Central memory CD8-positive, alpha-beta T cell (primary cell): Measurements from ENCODE around the gene PRXL2B.
"Not testable (repeated sequence)": the region's sequence is repeated elsewhere in the genome, so short reads cannot be mapped to it uniquely, and the experiment has no call there.

ENCODE experiments used
- ATAC-seq: fragments of 150-1000 bp; cut with Tn5 transposase; replicated peaks from 2 replicates; pipeline ENCODE4 v1.10.0; 2022; ENCODE audit warnings: mild to moderate bottlenecking, moderate FRiP score, moderate number of reproducible peaks; ENCODE audit not compliant: poor library complexity, severe bottlenecking; ENCODE audit errors: extremely low read depth
- DNase-seq, 2 donors: peaks; one replicate each; pipeline ENCODE4 v3.0.0; 2021; ENCODE audit warnings: low spot score in 2 of 2
- H3K27ac Mint-ChIP-seq: one replicate; pipeline ENCODE4 v1.8.0; 2022; ENCODE audit warnings: low read depth, mild to moderate bottlenecking, moderate library complexity, mixed read lengths
- H3K27me3 Mint-ChIP-seq: one replicate; pipeline ENCODE4 v1.8.0; 2022; ENCODE audit warnings: mixed read lengths
- H3K36me3 Mint-ChIP-seq: one replicate; pipeline ENCODE4 v1.8.0; 2022; ENCODE audit warnings: mild to moderate bottlenecking, moderate library complexity, mixed read lengths; ENCODE audit not compliant: insufficient read depth
- H3K4me1 Mint-ChIP-seq: one replicate; pipeline ENCODE4 v1.8.0; 2022; ENCODE audit warnings: mixed read lengths
- H3K4me3 Mint-ChIP-seq: one replicate; pipeline ENCODE4 v1.8.0; 2022; ENCODE audit warnings: mild to moderate bottlenecking, moderate library complexity, mixed read lengths
- H3K9me3 Mint-ChIP-seq: one replicate; pipeline ENCODE4 v1.8.0; 2022; ENCODE audit warnings: mixed read lengths

The PRXL2B gene

GRCh38 chr1:2561898-2562895 is 24.4 kb upstream of the PRXL2B start:
- Mint-ChIP-seq H3K4me1 (peaks cover 17% of the 10 kb centered on the region), H3K27me3 (no peaks in the 10 kb centered on the region), H3K36me3 (peaks cover 9% of the 10 kb centered on the region), H3K4me3 (no peak overlapping the region), H3K27ac (no peak overlapping the region), H3K9me3 (no peaks in the 10 kb centered on the region)
- no peak for DNase-seq
- ATAC-seq, result no peak

DNA sequence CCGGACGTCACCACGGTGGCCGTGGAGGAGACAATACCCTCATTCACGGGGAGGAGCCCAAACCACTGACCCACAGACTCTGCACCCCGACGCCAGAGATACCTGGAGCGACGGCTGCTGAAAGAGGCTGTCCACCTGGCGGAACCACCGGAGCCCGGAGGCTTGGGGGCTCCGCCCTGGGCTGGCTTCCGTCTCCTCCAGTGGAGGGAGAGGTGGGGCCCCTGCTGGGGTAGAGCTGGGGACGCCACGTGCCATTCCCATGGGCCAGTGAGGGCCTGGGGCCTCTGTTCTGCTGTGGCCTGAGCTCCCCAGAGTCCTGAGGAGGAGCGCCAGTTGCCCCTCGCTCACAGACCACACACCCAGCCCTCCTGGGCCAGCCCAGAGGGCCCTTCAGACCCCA is 23.4 kb upstream of the PRXL2B start:
- Mint-ChIP-seq H3K27me3 (no peaks in the 10 kb centered on the region), H3K27ac (no peak overlapping the region), H3K4me1 (peaks cover 7% of the 10 kb centered on the region), H3K36me3 (peaks cover 9% of the 10 kb centered on the region), H3K9me3 (no peaks in the 10 kb centered on the region), H3K4me3 (no peak overlapping the region)
- ATAC-seq, result no peak
- no peak for DNase-seq

DNA sequence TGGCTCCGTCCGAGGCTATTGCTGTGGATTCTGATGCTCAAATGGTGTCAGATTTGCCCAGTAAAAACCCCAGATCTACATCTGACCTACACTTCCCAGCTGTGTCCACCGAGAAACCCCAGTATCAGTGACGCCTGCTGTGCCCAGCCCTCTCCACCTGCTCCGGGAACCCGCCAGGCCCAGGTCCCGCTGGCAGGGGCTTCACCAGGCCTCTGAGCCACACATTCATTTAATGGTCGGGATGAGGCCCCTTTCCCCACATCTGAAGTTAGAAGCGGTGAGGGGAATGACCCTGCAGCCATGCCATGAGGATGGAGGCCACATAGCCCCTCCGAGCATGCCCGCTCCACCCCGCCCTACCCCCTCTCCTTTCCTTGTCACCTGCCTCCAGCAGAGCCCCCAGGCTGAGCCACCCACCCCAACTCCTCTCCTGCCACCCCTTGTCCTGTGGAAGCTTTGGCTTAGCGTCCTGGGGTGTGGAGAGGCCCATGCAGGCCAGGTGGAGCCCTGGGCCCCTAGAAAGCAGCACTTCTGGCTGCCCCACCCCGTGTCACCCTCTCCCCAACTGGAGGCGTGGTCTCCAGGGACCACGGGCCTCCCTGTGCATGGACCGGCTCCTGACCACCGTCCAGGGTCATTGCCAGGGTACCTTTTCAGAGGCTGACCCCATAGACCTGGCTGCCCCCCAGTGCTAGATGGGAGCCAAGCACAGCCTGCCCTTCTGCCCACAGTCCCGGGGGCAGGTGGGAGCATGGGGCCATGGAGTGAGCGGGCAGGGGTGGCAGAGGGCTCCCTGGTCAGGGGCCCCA is 22.4 kb upstream of the PRXL2B start:
- Mint-ChIP-seq H3K9me3 (no peaks in the 10 kb centered on the region), H3K36me3 (peaks cover 6% of the 10 kb centered on the region), H3K27ac (no peak overlapping the region), H3K27me3 (no peaks in the 10 kb centered on the region), H3K4me3 (no peak overlapping the region), H3K4me1 (no peaks in the 10 kb centered on the region)
- ATAC-seq (no peak), DNase-seq (no peak)

GRCh38 chr1:2564815-2565374 is 21.7 kb upstream of the PRXL2B start:
- Mint-ChIP-seq H3K4me3 (no peak overlapping the region), H3K27ac (peak overlapping the region; percentile 25), H3K4me1 (no peaks in the 10 kb centered on the region), H3K9me3 (no peaks in the 10 kb centered on the region), H3K36me3 (peaks cover 2% of the 10 kb centered on the region), H3K27me3 (no peaks in the 10 kb centered on the region)
- no peak for DNase-seq
- ATAC-seq, result no peak

DNA sequence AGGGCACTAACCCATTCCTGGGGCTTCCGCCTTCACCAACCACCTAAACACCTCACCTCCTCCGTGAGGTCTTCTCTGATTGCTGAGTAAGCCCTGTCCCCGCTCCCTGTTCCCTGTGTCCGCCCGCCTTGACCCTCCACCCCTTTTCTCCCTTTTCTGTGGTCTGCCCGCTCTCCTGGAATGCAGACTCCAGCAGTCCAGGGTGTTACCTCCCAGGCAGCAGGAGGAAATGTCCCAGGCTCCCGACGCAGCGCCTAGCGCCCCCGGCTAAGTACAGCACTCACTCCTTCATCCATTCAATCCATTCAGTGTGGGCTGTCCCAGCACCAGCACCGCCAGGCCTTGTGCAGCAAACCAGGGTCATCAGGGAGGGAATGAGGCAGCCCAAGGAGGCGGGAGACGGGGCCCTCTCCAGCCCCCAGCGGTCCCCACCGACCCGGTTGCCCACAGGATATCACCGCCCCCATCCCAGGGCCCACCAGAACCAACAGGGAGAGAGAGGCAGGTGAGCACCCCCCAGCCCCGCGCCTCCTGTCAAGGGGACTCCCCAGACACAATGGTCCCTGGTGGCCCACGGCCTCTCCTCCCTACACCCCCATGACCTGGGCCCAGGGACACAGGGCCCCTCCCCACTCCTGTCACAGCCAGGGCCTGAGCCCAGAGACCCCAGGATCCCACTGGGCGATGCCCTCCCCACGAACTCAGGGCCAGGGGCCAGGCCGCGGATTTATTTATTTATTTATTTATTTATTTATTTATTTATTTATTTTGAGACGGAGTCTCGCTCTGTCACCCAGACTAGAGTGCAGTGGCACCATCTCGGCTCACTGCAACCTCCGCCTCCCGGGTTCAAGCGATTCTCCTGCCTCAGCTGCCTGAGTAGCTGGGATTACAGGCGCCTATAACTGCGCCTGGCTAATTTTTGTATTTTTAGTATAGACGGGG is 20.2 kb upstream of the PRXL2B start:
- Mint-ChIP-seq H3K4me3 (no peak overlapping the region), H3K4me1 (no peaks in the 10 kb centered on the region), H3K36me3 (peaks cover 1% of the 10 kb centered on the region), H3K9me3 (no peaks in the 10 kb centered on the region), H3K27ac (no peak overlapping the region), H3K27me3 (no peaks in the 10 kb centered on the region)
- ATAC-seq (no peak), DNase-seq (no peak)

DNA sequence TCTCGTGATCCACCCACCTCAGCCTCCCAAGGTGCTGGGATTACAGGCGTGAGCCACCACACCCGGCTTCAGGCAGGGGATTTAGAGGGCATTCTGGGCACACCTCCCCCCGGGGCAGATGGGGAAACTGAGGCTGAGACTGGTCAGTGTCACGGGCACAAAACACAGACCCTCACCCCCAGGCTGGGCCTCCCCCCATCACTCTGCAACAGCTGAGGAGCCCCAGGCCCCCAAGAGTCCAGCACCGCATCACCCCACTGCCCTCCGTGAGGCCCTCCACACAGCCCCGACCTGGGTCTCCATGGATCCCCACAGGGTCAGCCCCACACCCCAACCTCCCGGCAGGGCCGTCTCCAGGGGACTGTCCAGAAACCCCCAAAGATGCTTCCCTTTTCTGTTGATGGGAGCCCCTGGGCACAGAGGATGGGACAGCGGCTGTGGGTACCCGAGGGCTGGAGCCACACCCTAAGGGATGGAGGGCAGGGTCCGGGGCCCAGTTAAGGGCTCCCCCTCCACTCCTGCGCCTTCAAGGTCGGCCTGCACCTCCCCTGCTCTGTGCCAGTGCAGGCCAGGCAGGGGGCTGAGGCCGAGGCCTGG is 19.4 kb upstream of the PRXL2B start:
- H3K4me1 Mint-ChIP-seq, result no peaks in the 10 kb centered on the region
- DNase-seq (no peak), ATAC-seq (no peak)
- H3K36me3 Mint-ChIP-seq, result peaks cover 1% of the 10 kb centered on the region
- no peaks in the 10 kb centered on the region for H3K27me3 Mint-ChIP-seq
- H3K9me3 Mint-ChIP-seq, result no peaks in the 10 kb centered on the region
- no peak overlapping the region for H3K27ac Mint-ChIP-seq
- H3K4me3 Mint-ChIP-seq, result no peak overlapping the region

GRCh38 chr1:2568187-2568816 is 18.3 kb upstream of the PRXL2B start:
- not testable (repeated sequence) for H3K36me3 Mint-ChIP-seq, H3K27ac Mint-ChIP-seq, H3K9me3 Mint-ChIP-seq, H3K4me1 Mint-ChIP-seq, H3K4me3 Mint-ChIP-seq, DNase-seq, H3K27me3 Mint-ChIP-seq, ATAC-seq

- Mint-ChIP-seq H3K27me3 (no peaks in the 10 kb centered on the region), H3K27ac (no peak overlapping the region), H3K9me3 (peaks cover 13% of the 10 kb centered on the region), H3K36me3 (peaks cover 1% of the 10 kb centered on the region), H3K4me3 (no peak overlapping the region), H3K4me1 (peaks cover 6% of the 10 kb centered on the region)
- DNase-seq (no peak), ATAC-seq (no peak)
Observed at GRCh38 chr1:2569060-2569459, 17.5 kb upstream of the PRXL2B start.

DNA sequence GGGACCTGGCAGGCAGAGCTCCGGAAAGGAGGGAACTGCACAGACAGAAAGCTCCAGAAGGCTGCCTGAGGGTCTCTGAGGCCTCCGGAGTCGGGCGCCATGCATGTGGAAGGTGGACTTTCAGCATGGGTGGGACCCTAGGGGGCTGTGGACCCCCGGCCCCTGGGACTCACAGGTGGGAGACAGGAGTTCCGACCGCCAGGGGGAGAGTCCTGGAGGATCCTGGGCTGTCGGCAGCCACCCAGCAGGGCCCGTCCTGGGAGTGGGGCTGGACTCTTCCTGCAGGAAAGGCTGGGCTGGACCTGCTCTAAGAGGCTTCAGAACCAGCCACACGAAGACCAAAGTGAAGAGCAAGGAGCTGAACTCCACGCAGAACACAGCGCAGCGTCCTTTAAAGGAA is 16.9 kb upstream of the PRXL2B start:
- not testable (repeated sequence) for H3K4me1 Mint-ChIP-seq, DNase-seq, H3K27me3 Mint-ChIP-seq, H3K27ac Mint-ChIP-seq, H3K36me3 Mint-ChIP-seq, ATAC-seq, H3K4me3 Mint-ChIP-seq
- H3K9me3 Mint-ChIP-seq, result peaks cover 13% of the 10 kb centered on the region

DNA sequence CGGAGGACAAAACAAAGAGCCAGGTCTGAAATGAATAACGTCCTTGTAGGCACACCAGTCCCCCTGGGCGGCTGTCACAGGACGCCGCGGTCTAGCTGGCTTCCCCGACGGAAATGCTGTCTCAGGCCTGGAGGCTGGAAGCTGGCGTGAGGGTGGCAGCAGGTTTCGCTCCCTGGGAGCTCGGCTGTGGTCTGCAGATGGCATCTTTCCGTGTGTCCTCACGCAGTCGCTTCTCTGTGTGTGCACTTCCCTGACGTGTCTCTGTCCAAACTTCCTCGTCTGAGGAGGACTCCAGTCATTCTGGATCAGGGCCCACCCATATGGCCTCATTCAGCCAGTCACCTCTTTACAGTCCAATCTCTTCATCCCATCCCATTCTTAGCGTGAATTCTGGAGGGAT is 16.2 kb upstream of the PRXL2B start:
- DNase-seq (no peak), ATAC-seq (no peak)
- Mint-ChIP-seq H3K36me3 (peaks cover 1% of the 10 kb centered on the region), H3K27me3 (no peaks in the 10 kb centered on the region), H3K4me3 (no peak overlapping the region), H3K27ac (no peak overlapping the region), H3K9me3 (peaks cover 13% of the 10 kb centered on the region), H3K4me1 (peaks cover 7% of the 10 kb centered on the region)

DNA sequence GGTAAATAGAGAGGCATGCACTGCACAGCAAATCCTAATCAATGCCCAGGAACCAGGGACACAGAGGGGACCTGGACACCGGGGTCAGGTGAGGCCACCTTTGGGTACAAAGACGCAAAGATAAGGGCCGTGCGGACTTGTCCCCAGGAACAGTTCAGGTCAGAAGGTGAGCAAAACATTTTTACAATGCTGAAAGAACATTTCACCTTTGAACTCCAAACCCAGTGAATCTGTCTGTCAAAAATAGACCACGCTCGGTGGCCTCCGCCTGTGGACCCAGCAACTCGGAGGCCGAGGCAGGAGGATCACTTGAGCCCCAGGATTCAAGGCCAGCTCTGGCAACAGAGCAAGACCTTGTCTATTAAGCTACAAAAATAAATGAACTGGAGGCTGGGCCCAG is 15.2 kb upstream of the PRXL2B start:
- DNase-seq, result no peak
- peaks cover 13% of the 10 kb centered on the region for H3K9me3 Mint-ChIP-seq
- no peak overlapping the region for H3K4me3 Mint-ChIP-seq
- no peak for ATAC-seq
- peaks cover 7% of the 10 kb centered on the region for H3K4me1 Mint-ChIP-seq
- no peak overlapping the region for H3K27ac Mint-ChIP-seq
- H3K27me3 Mint-ChIP-seq, result no peaks in the 10 kb centered on the region
- H3K36me3 Mint-ChIP-seq, result peaks cover 1% of the 10 kb centered on the region
